ENCODE results near the gene RPL10. TPM values are rescaled to one million over a fixed set of nuclear protein-coding genes. Genes with fewer than 3 reads are reported as not detected.

The RPL10 gene
- total and polyA plus RNA-seq, 9 of the 15 experiments (the other 6 are each of a cell fraction or from before 2014, with no cell fraction given), result 3,774 to 7,600 (median 5,014) TPM

DNA sequence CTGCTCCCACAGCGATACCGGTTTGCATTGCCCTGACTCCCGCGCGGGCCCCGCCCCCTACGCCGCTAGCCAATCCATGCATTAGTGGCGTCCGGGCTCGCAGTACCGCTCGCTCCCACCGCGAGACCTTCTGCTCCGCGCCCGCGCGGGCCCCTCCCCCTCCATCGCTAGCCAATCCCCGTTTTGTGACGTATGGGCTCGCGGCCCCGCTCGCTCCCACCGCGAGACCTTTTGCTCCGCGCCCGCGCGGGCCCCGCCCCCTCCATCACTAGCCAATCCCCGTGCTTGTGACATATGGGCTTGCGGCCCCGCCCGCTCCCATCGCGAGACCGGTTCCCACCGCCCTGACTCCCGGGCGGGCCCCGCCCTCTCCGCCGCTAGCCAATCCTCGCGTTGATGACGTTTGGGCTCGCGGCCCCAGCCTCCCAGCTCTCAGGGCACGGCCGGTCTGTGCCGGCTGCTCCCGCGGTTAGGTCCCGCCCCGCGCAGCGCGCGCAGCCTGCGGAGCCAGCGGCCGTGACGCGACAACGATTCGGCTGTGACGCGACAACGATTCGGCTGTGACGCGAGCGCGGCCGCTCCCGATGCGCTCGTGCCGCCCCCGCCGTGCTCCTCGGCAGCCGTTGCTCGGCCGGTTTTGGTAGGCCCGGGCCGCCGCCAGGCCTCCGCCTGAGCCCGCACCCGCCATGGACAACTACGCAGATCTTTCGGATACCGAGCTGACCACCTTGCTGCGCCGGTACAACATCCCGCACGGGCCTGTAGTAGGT is 19.2 kb upstream of the RPL10 start, which contains the start of gene EMD (continued):
- no peak for TF ChIP-seq HOXB6 (CRISPR knock-in tag; IDR thresholded peaks at IDR 0.05; ENCODE audit: borderline replicate concordance)
- TF ChIP-seq, protein P1, sequence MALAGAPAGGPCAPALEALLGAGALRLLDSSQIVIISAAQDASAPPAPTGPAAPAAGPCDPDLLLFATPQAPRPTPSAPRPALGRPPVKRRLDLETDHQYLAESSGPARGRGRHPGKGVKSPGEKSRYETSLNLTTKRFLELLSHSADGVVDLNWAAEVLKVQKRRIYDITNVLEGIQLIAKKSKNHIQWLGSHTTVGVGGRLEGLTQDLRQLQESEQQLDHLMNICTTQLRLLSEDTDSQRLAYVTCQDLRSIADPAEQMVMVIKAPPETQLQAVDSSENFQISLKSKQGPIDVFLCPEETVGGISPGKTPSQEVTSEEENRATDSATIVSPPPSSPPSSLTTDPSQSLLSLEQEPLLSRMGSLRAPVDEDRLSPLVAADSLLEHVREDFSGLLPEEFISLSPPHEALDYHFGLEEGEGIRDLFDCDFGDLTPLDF (CRISPR knock-in tag; IDR thresholded peaks at IDR 0.05), result no peak; the same call in none of the 2 replicates
- TF ChIP-seq, protein P2, sequence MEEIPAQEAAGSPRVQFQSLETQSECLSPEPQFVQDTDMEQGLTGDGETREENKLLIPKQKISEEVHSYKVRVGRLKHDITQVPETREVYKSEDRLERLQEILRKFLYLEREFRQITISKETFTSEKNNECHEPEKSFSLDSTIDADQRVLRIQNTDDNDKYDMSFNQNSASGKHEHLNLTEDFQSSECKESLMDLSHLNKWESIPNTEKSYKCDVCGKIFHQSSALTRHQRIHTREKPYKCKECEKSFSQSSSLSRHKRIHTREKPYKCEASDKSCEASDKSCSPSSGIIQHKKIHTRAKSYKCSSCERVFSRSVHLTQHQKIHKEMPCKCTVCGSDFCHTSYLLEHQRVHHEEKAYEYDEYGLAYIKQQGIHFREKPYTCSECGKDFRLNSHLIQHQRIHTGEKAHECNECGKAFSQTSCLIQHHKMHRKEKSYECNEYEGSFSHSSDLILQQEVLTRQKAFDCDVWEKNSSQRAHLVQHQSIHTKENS (CRISPR knock-in tag; IDR thresholded peaks at IDR 0.05), result no peak
- TF ChIP-seq ZFP30 (CRISPR knock-in tag; IDR thresholded peaks at IDR 0.05; ENCODE audit: borderline replicate concordance), result no peak
- no peak for TF ChIP-seq ZNF444 (CRISPR knock-in tag; IDR thresholded peaks at IDR 0.05)
- no peak for TF ChIP-seq CBX8 (IDR thresholded peaks at IDR 0.05; ENCODE audit: borderline replicate concordance, extremely low read depth, low read depth, low read length, poor library complexity, severe bottlenecking)
- TF ChIP-seq, protein P3, sequence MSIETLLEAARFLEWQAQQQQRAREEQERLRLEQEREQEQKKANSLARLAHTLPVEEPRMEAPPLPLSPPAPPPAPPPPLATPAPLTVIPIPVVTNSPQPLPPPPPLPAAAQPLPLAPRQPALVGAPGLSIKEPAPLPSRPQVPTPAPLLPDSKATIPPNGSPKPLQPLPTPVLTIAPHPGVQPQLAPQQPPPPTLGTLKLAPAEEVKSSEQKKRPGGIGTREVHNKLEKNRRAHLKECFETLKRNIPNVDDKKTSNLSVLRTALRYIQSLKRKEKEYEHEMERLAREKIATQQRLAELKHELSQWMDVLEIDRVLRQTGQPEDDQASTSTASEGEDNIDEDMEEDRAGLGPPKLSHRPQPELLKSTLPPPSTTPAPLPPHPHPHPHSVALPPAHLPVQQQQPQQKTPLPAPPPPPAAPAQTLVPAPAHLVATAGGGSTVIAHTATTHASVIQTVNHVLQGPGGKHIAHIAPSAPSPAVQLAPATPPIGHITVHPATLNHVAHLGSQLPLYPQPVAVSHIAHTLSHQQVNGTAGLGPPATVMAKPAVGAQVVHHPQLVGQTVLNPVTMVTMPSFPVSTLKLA (conservative IDR thresholded peaks at IDR 0.05), result peak; percentile 29 to 73; a peak in 3 of 4 replicates
- TF ChIP-seq ZNF41 (CRISPR knock-in tag; conservative IDR thresholded peaks at IDR 0.05), result no peak
- peak; percentile 51; the same call in 1 of the 2 replicates for TF ChIP-seq BCOR (IDR thresholded peaks at IDR 0.05)
- TF ChIP-seq L3MBTL2 (IDR thresholded peaks at IDR 0.05), result peak; percentile 76
- TF ChIP-seq RBM14 (IDR thresholded peaks at IDR 0.05; ENCODE audit: borderline replicate concordance, insufficient read depth, low read depth, low read length), result no peak
- TF ChIP-seq NRF1 (conservative IDR thresholded peaks at IDR 0.05 in 1 of 2, IDR thresholded peaks at IDR 0.05 in 1 of 2), result peak; percentile 94 to 95
- 0 out of 2 replicates have a peak, but pooled peaks have one; percentile 6 for TF ChIP-seq TEAD4 (IDR thresholded peaks at IDR 0.05; ENCODE audit: low read length)
- TF ChIP-seq TEAD4 (CRISPR knock-in tag; IDR thresholded peaks at IDR 0.05; ENCODE audit: borderline replicate concordance), result no peak
- no peak for TF ChIP-seq PHB2 (IDR thresholded peaks at IDR 0.05; ENCODE audit: low read depth)
- no peak for TF ChIP-seq BMI1 (IDR thresholded peaks at IDR 0.05; ENCODE audit: low read length)
- no peak for TF ChIP-seq CBFB (CRISPR knock-in tag; IDR thresholded peaks at IDR 0.05)
- no peak for TF ChIP-seq TAF9B (IDR thresholded peaks at IDR 0.05; ENCODE audit: partially characterized antibody)
- 0 out of 2 replicates have a peak, but pooled peaks have one; percentile 2 for TF ChIP-seq SREBF1 (IDR thresholded peaks at IDR 0.05; ENCODE audit: borderline replicate concordance, low read depth, low read length)
- TF ChIP-seq ASH1L (IDR thresholded peaks at IDR 0.05; ENCODE audit: borderline replicate concordance, low read depth, partially characterized antibody), result no peak
- TF ChIP-seq CEBPB (tag; IDR thresholded peaks at IDR 0.05), result no peak
- TF ChIP-seq, protein P4, sequence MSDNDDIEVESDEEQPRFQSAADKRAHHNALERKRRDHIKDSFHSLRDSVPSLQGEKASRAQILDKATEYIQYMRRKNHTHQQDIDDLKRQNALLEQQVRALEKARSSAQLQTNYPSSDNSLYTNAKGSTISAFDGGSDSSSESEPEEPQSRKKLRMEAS (CRISPR knock-in tag; IDR thresholded peaks at IDR 0.05), result peak; percentile 78
- TF ChIP-seq, protein P5, sequence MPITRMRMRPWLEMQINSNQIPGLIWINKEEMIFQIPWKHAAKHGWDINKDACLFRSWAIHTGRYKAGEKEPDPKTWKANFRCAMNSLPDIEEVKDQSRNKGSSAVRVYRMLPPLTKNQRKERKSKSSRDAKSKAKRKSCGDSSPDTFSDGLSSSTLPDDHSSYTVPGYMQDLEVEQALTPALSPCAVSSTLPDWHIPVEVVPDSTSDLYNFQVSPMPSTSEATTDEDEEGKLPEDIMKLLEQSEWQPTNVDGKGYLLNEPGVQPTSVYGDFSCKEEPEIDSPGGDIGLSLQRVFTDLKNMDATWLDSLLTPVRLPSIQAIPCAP (CRISPR knock-in tag; IDR thresholded peaks at IDR 0.05; ENCODE audit: borderline replicate concordance), result no peak

Data from K562 (cell line).